ENCODE results near the gene TNRC6B.
"Not testable (repeated sequence)": the region's sequence is repeated elsewhere in the genome, so short reads cannot be mapped to it uniquely, and the experiment has no call there.

DNA sequence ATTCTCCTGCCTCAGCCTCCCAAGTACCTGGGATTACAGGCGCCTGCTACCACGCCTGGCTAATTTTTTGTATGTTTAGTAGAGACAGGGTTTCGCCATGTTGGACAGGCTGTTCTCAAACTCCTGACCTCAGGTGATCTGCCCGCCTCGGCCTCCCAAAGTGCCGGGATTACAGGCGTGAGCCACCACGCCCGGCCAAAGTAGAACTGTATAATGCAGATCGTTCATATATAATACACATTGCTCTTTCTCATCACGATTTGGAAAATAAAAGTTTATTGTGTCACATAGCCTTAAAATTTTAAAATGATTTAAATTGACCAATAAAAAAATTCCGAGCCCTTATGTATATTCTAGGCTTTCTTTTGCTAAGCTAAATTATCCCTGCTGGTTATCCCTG, 133.9 kb downstream of the TNRC6B start:
- not testable (repeated sequence) for TF ChIP-seq POLR2A (IDR thresholded peaks at IDR 0.05; ENCODE audit: low read depth, low read length); POU2F2 (IDR thresholded peaks at IDR 0.05; ENCODE audit: low read depth, low read length); POLR2AphosphoS5 (IDR thresholded peaks at IDR 0.05; ENCODE audit: low read depth, low read length); TAF1 (IDR thresholded peaks at IDR 0.05; ENCODE audit: low read depth, low read length); SPI1 (IDR thresholded peaks at IDR 0.05; ENCODE audit: low read depth, low read length); PAX5 (IDR thresholded peaks at IDR 0.05; ENCODE audit: insufficient read depth, low read length, severe bottlenecking)
